GM18907 (cell line): ENCODE measurements around the gene LRP1B.

Source experiments
- ATAC-seq: cut with Tn5 transposase; IDR thresholded peaks from one replicate; pipeline ENCODE4 v1.9.1; 2021; ENCODE audit warnings: mild to moderate bottlenecking, moderate library complexity; ENCODE audit not compliant: unreplicated experiment

The LRP1B gene

DNA sequence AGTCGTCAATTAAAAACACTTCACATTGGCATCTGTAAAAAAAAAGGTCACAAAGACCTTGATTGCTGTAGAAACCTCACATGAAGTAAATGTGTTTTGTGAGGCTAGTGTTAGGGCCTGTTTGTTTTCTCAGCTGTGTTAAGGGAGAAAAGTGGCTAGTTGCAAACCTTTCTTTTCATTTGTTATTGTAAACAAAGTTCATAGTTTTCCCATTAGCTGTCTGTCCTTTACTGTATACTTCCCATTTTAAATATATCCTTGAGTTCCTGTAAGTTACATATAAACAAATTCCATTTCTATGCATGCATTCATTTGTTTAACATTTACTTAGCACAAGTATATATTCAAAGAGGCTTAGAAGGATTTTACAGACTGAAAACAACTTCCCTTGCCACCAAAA is 1250.2 kb downstream of the LRP1B start:
- no peak for ATAC-seq

DNA sequence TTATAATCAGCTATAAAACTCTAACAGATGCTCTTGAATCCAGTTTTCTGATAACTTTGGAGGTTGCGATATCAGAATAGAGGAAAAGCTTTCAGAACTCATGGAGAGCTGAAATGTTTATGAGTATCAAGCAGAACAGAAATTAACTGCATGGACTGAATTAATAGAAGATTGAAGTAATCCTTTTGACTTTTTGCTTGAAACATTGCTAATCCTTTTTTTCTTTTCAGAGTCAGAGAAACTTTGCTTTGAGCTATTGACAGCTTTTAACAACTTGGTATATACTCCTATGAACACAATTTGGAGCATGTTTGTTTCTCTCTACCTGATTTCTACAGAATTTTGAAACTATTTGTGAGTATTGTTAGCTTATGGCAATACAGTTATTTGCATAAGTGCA is 1254.8 kb downstream of the LRP1B start:
- no peak for ATAC-seq

DNA sequence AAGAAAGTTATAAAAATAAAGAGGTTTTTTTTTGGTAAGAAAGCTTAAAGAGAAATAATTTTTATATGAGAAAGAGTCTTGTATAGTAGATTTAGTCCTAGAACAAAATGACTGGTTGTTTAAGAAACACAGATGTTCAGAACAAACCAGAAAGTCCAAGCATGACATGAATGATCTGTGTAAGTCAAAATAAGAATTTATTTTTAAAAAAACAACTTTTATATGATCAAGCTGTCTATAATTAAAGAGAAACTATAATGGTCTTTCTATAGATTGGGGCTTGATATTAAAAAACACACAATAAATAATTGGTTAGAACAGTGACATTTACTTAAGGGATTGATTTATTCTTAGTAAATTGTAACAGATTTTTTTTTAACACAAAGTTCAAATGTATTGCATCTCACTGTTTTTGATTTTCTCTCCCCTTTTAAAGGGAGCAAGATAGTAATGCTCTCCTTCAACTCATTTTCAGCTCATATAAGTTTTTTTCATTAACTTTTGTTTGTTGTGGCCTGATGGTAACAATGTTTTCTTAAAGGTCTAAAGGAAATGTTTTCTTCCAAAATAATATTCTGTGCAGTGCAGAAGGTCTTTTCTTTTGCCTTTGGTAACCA is 1256.8 kb downstream of the LRP1B start:
- no peak for ATAC-seq

DNA sequence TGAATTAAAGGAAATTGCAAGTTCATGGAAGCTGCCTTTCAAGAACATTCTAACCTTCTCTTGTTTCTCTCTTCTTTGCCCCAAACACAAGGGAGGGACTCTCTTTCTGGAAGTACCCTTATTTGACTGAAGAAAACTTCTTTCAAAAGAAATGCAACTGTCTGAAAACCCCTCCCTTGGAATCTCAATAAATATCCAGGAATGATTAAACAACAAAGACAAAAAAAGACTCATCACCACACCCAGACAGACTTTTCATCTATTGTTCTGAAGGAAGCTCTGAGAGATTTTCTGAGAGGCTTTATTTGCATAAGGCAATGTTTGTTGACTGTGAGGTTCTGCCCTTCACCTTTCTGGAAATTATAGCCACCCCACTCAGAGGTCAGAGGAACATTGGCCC is 1260.9 kb downstream of the LRP1B start:
- ATAC-seq = no peak

DNA sequence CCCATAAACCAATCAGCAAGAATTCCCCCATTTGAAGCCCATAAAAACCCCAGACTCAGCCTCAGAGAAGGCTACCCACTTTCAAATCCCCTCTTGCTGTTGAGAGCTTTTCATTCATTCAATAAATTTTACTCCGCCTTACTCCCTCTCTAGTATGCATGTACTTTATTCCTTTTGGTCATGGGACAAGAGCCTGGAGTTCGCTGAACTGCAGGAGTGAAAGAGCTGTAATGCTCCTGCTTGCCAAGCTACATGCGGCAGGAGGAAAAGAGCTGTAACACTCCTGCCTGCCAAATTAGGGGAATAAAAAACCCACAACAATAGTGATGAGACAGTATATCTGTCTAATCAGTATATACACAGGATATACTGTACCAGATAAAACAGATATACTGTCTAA is 1261.7 kb downstream of the LRP1B start:
- ATAC-seq = no peak

DNA sequence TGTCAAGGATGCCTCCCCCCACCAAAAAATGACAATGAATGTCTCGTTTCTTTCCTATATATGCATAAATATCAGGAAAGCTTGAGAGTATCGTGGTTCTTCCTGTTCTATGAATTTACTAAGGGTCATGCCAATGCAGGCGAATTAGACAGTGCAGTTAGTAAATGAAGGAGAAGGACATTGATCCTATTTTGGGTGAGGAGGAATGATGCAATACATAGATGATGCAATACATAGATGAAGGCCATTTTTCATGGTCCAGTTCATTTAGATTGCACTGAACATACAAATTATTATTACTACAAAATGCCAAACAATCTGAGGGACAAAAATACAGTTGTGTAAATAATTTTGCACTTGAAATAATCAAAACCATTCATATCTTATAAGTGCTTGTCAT is 1265.0 kb downstream of the LRP1B start:
- ATAC-seq = no peak

DNA sequence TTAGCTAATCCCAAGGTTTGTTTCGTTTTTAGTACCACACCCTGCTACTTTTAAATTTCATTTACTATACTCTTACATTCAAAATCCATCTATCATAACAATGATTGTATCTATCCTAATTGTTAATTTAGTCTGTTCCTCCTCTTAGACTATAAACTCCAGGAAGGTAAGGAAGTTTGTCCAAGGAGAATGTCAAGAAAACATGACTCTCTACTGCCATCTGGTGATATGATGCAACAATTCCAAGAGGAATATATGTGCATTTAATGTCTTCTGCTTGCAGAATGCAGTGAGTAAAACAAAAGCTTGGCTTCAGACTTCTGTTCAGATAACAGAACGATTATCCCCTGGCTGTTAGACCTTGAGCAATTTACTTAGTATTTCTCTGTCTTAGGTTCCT is 1267.1 kb downstream of the LRP1B start:
- peak; percentile 60 for ATAC-seq

DNA sequence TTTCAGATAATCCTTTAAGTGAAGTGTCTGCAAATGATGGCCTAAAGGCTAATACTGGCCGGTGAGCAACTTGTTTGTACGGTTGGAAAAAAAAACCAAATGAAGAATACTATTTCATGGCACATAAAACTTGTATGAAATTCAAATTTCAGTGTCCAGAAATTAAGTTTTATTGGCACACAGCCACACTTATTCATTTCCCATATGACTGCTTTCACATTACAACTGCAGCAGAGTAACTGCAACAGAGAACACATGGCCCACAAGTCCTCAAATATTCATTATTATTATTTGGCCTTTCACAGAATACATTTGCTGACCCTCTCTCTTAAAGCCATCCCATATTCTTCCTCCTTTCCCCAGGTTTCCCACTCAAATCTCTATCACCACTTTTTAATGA is 1268.6 kb downstream of the LRP1B start:
- no peak for ATAC-seq

DNA sequence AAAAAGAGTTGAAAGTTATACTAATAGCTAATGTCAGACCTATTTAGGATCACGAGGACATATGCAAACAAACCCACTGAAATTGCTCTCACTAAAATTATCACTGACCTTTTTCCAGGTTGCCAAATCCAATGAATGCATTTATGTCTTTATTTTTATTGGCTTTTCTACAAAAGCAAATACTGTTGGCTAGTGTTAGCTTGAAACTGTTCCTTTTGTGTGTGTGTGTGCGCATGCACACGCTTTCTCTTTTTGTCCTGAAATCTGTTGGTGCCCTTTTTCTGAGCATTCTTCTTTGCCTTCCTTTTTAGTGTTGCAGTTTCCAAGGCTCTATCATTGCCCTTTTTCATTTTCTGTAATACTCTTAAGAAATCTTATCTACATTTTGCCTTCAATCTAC is 1269.2 kb downstream of the LRP1B start:
- no peak for ATAC-seq

DNA sequence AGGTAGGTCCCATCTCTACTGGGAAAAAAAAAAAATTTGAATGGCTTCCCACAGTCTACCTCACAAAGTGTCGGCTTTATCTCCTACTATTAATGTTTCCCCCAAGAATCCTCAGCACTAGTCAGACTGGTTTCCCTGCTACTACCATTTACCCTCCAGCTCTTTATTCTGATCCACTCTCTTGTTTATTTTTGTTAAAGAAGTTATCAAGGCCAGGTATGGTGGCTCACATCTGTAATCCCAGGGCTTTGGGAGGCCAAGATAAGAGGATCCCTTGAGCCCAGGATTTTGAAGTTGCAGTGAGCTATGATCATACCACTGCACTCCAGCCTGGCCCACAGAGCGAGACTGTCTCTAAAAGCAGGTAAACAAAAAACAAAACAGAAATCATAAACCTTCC is 1275.3 kb downstream of the LRP1B start:
- ATAC-seq = no peak

DNA sequence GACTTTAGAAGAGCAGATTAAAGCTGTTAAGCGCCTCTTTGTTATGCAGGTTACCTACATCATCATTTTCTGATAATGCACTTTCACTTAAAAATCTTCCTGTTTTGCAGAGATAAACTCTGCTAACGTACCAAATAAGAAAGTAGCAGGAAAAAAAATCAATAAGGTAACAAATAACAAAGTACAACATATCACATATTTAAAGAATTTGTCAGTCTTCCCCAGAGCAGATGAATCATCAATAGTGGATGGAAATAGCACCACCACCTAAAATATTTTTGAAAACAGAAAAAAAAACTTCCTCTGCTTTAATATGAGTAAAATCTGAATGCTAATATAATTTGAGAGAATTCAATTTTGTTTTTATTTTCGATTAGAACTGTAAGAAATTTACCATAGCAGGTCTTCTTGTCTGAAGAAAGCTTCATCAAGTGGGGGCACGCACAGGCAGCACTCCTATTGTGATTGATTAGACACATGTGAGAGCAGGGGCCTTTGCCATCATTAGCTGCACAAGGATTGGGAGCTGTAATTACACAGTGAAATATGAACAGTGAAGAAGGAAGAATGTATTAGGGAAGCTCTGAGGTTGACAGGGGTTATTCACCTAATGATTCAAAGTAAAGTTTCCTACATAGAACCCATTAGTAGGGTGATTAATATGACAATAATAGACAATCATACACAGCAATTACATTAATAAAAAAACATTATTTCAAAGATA is 1279.4 kb downstream of the LRP1B start:
- no peak for ATAC-seq

DNA sequence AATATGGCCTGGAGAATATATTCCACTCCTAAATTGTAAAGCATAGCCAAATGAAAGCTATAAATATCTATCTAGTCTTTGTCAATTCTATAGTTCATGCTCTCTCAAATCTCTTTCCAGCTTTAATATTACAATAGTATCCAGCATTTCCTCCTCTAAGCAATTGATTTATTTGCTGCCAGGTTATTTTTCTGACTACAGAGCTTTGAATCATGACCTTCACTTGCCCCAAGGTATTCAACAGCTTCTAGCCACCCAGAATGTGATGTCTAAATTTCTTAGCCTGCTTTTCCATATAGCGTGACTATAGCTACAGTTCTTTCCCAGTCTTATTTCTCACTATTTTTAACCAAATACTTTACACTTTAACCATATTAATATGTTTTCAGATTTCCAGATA is 1287.6 kb downstream of the LRP1B start:
- no peak for ATAC-seq

DNA sequence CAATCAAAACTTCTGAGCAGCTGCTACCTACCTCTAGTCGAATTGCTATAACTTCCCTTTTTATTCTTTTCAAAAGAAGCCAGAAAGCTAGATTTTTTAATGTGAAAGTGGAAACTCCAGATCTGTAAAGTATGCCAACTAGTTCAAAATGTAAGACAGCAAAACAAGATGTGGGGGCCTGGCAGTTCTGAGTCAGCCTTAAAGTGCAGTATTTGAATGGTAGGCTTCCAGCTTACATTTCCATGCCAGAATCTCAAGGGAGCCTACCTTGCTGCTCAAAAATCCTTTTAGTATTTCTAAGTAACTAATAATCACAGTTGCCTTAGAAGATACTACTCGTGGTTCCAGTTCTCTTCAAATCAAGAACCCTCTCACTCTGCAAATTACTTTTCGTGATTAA is 1288.7 kb downstream of the LRP1B start:
- ATAC-seq = no peak

DNA sequence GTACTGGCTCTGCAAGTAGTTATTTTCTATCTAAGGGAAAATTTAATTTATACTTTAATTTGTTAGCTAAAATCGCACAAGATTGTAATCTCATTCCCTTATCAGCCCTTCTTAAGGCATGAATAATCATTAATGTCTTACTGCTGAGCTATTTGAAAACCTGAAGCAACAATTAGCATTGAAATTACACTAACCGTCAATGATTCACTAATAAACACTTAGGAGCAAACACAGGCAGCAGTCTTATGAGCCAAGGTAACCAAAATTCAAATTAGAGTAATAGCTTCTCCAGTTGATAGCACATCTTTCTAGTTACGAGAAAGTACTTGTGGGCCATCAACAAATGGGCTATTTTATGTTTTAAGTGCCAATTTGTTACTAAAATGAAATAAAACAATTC is 1289.7 kb downstream of the LRP1B start:
- no peak for ATAC-seq

DNA sequence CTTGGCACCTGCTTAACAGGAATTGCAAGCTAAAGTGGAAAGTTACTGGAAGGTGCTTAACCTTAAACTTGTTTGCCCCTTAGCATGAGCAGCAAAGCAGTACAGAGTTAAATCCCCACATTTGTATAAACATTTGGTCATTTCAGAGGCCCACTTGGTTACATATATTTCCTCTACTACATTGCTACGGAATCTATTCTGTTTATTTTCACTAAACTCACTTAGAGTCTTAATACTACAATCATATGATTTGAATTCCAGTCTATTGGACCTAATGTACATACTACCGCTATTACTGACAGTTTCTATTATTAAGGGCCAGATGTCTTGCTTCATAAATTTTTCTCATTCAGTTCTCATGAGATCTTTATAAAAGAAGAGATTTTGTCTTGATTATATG is 1294.0 kb downstream of the LRP1B start:
- ATAC-seq = no peak

DNA sequence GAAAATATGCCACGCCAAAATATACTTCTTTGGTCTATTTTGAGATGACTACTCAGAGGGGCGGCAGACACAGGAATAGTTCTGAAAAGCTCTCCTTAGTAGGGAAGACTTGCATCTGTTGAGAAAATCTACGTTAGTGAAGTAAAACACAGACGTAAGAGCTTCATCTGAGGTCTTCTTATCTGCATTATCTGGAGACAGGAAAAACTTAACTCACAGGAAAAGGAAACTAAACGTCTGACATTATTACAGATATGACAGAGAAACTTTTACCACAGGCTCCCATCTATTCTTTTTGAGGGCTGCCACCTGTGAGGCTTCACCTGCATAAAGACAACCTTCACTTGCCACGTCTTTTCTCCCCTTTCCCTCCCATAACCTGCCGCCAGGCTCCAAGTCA is 1295.7 kb downstream of the LRP1B start:
- ATAC-seq = no peak

DNA sequence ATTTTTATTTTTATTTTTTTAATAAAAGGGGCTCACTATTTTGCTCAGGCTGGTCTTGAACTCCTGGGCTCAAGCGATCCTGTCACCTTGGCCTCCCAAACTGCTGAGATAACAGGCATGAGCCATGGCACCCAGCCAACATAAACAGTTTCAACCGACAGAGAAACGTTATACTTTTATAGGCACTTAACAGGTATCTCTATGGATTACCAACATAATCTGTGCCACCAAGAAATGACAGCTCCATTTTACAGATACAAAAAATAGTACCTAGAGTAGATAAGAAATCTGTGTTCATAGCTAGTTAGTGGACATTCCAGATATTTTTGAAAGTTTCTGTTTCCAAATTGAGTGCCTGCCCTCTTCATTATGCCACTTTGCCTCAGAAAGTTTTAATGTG is 1316.7 kb downstream of the LRP1B start:
- no peak for ATAC-seq

DNA sequence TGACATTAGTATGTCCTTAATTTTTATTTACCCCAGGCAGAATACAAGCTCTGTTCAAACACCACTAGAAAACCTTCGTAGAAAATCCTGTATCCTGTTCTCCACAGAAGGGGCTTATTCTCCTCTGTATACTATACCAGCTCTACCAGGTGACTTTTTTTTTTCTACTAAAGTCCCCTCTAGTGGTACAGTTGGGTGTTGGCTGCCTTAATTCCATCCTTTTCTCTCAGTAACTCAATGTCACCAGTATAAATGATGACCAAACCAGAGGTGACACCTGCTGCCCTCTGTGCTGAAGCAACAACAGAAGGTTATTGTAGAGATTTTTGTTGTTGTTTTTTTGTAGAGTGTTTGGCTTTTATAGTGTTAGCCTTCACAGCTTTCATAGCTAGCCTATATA is 1322.0 kb downstream of the LRP1B start:
- peak; percentile 67 for ATAC-seq

DNA sequence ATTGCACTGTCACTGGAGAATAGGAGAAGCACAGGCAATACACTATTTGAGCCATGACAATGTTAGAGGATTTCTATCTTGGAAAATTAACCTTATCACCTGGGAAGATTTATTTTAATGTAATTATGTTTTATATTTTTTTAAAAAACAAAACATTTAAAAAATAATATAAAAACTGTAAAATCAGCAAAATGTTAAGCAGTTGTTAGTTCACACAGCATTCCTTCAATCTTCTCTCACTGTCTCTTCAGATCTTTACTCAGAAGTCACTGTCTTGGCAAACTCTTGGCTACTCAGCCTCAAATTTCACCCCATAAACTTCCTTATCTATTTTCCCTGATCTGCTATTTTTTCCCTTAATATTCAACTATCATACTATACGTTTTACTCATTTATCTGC is 1322.6 kb downstream of the LRP1B start:
- ATAC-seq = no peak

DNA sequence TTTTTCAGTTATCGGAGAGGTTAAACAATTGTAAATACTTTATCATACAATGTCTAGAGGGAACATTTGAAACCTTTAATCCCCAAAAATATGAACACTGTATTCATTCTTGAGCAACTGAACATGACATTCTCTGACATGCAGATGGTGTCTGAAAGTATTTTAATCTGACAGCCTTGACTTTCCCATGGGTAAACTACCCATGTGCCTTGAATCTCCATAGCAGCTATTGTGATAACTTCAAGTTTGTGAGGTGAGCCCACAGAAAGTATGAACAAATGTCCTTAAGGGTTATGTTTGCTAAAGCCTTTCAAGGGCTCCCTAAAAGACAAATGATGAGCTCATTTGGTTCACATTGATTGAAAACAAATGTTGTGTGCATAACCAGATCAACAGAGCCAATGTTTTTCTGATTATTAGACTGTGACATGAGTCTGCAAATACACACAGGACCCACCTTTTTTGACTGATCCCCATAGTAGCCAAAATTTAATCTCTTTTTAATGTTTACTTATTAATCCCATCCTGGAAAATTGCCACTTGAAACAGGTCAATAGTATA is 1326.0 kb downstream of the LRP1B start:
- ATAC-seq = no peak

DNA sequence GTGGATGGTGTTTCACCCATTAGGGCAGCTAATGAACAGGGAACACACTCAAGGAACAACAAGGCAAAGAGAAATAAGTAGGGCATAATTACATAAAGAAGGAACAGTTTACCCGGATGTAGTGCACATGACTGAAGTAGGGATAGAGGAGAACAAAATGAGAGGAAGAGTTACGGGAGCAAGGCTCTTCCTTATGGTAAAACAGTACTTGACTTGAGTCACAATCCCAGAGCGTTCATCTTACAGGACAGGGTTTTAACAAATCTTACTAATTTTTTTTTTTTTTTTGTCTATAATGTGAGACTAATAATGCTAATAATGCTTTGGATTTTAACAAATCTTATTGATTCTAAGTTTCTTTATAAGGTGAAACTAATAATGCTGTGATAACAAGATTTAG is 1329.5 kb downstream of the LRP1B start:
- ATAC-seq = no peak

DNA sequence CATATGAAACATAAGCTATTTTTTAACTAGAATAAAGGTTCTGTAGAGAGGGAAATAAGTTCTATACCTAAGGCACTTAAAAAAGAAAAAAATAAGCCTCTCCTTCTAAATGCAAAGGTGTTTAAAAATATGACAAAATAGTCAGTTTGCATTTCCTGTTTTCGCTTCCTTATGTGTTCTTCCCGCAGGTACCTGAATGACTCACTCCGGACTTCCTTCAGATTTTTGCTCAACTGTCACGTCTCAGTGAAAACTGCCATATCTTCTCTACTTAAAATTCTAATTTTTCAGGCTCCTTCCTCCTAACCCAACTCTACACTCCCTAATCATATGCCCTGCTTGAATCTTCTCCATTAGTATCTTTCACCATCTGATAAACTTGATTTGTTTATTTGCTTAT is 1333.1 kb downstream of the LRP1B start:
- peak; percentile 65 for ATAC-seq

DNA sequence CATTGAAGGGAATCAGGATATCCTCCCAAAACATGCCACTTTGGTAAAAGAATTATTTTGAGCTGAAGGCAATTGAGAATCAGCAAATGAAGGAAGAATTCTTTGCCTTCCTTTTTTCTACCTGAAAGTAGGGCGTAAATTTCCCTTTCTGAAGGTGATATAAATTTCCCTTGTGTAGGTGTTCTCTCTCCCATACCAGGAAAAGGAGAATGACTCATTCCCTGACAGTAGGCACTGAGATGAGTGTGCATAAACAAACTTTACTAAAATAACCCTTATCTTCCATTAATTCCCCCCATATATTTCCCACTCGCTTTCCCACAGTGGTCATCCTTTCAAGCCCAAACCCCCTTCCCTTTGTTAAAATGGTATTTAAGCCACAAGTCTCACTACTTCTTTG is 1339.0 kb downstream of the LRP1B start:
- ATAC-seq = no peak
